H9 (cell line): ENCODE results near the gene SLC39A12. TPM values are rescaled to one million over a fixed set of nuclear protein-coding genes. Genes with fewer than 3 reads are reported as not detected.
A peak's percentile ranks its signal among the peaks of the same experiment; 100 is the strongest.

ENCODE experiments used
- DNase-seq: peaks from one replicate; pipeline ENCODE4 v3.0.0-alpha.2; 2017
- H2AFZ ChIP-seq: one replicate; pipeline ENCODE4 v1.6.1; 2013; ENCODE audit warnings: mild to moderate bottlenecking, low read length, control low read depth, moderate library complexity
- H2AK5ac ChIP-seq: 2 replicates; pipeline ENCODE4 v1.6.1; 2013; ENCODE audit warnings: low read length, control low read depth, mixed read lengths; ENCODE audit not compliant: insufficient read length
- H2BK120ac ChIP-seq: one replicate; pipeline ENCODE4 v1.6.1; 2013; ENCODE audit warnings: low read depth, mild to moderate bottlenecking, low read length, control low read depth, inconsistent platforms; ENCODE audit not compliant: poor library complexity, severe bottlenecking
- H2BK12ac ChIP-seq: 2 replicates; pipeline ENCODE4 v1.6.1; 2013; ENCODE audit warnings: low read length, control low read depth, mixed read lengths, low read depth; ENCODE audit not compliant: insufficient read length
- H2BK15ac ChIP-seq: 2 replicates; pipeline ENCODE4 v1.6.1; 2013; ENCODE audit warnings: low read depth, low read length, control low read depth
- H2BK20ac ChIP-seq: one replicate; pipeline ENCODE4 v1.6.1; 2013; ENCODE audit warnings: low read depth, mild to moderate bottlenecking, low read length, control low read depth, inconsistent platforms; ENCODE audit not compliant: poor library complexity, severe bottlenecking
- H2BK5ac ChIP-seq: 2 replicates; pipeline ENCODE4 v1.6.1; 2013; ENCODE audit warnings: low read length, control low read depth, mixed read lengths; ENCODE audit not compliant: insufficient read length
- H3K14ac ChIP-seq: 2 replicates; pipeline ENCODE4 v1.6.1; 2013; ENCODE audit warnings: low read length, control low read depth; ENCODE audit not compliant: insufficient read depth
- H3K18ac ChIP-seq: 2 replicates; pipeline ENCODE4 v1.6.1; 2013; ENCODE audit warnings: low read depth, mild to moderate bottlenecking, mixed read lengths, low read length, control low read depth; ENCODE audit not compliant: insufficient read length
- H3K23ac ChIP-seq: 2 replicates; pipeline ENCODE4 v1.6.1; 2013; ENCODE audit warnings: low read length, control low read depth, mixed read lengths, low read depth; ENCODE audit not compliant: insufficient read length
- H3K23me2 ChIP-seq: 2 replicates; pipeline ENCODE4 v1.6.1; 2013; ENCODE audit warnings: low read depth, mild to moderate bottlenecking, mixed read lengths, low read length, control low read depth; ENCODE audit not compliant: insufficient read length, poor library complexity, severe bottlenecking
- H3K27ac ChIP-seq: 2 replicates; pipeline ENCODE4 v1.5.1; 2013; ENCODE audit warnings: low read length, control low read depth, mixed read lengths, low read depth; ENCODE audit not compliant: insufficient read length
- H3K27me3 ChIP-seq: 2 replicates; pipeline ENCODE4 v1.6.1; 2013; ENCODE audit warnings: low read length, control low read depth, inconsistent platforms; ENCODE audit not compliant: insufficient read depth
- H3K4ac ChIP-seq: 2 replicates; pipeline ENCODE4 v1.6.1; 2013; ENCODE audit warnings: low read depth, mild to moderate bottlenecking, control low read depth, inconsistent platforms, low read length, moderate library complexity
- H3K4me1 ChIP-seq: 2 replicates; pipeline ENCODE4 v1.6.1; 2013; ENCODE audit warnings: low read length, control low read depth, inconsistent platforms; ENCODE audit not compliant: insufficient read depth
- H3K4me2 ChIP-seq: 2 replicates; pipeline ENCODE4 v1.6.1; 2013; ENCODE audit warnings: low read length, control low read depth, mixed read lengths; ENCODE audit not compliant: insufficient read length, insufficient read depth
- H3K56ac ChIP-seq: 2 replicates; pipeline ENCODE4 v1.6.1; 2013; ENCODE audit warnings: low read depth, mild to moderate bottlenecking, mixed read lengths, low read length, control low read depth; ENCODE audit not compliant: insufficient read length
- H3K79me1 ChIP-seq: 2 replicates; pipeline ENCODE4 v1.6.1; 2013; ENCODE audit warnings: low read depth, mild to moderate bottlenecking, moderate library complexity, low read length, control low read depth, inconsistent platforms; ENCODE audit not compliant: insufficient read depth, poor library complexity, severe bottlenecking
- H3K79me2 ChIP-seq: 2 replicates; pipeline ENCODE4 v1.6.1; 2013; ENCODE audit warnings: low read length, control low read depth, inconsistent platforms; ENCODE audit not compliant: insufficient read depth
- H3K9ac ChIP-seq: 2 replicates; pipeline ENCODE4 v1.6.1; 2013; ENCODE audit warnings: low read length, control low read depth, mixed read lengths; ENCODE audit not compliant: insufficient read length; ENCODE audit errors: extremely low read depth
- H3K9me3 ChIP-seq: one replicate; pipeline ENCODE4 v1.6.1; 2013; ENCODE audit warnings: low read depth, low read length, inconsistent platforms; ENCODE audit not compliant: control insufficient read depth
- H3T11ph ChIP-seq: one replicate; pipeline ENCODE4 v1.6.1; 2013; ENCODE audit warnings: mild to moderate bottlenecking, low read length, control low read depth, inconsistent platforms
- H4K20me1 ChIP-seq: one replicate; pipeline ENCODE4 v1.6.1; 2013; ENCODE audit not compliant: control insufficient read depth, insufficient read length, insufficient read depth
- H4K5ac ChIP-seq: 2 replicates; pipeline ENCODE4 v1.6.1; 2013; ENCODE audit warnings: low read depth, mild to moderate bottlenecking, mixed read lengths, low read length, control low read depth; ENCODE audit not compliant: insufficient read length
- H4K8ac ChIP-seq: replicated peaks from 2 replicates; pipeline ENCODE4 v1.6.1; 2013; ENCODE audit warnings: low read length, control low read depth, mixed read lengths, low read depth; ENCODE audit not compliant: insufficient read length
- H4K91ac ChIP-seq: 2 replicates; pipeline ENCODE4 v1.6.1; 2013; ENCODE audit warnings: low read depth, mild to moderate bottlenecking, moderate library complexity, mixed read lengths, low read length, control low read depth; ENCODE audit not compliant: insufficient read length
- H3K27ac Mint-ChIP-seq, 3 experiments: 2 replicates in 2 of 3; 3 replicates in 1 of 3; pipeline ENCODE4 v1.8.0; 2020 to 2021; ENCODE audit warnings: mixed read lengths in 3 of 3, mild to moderate bottlenecking in 1 of 3, moderate library complexity in 1 of 3
- H3K27me3 Mint-ChIP-seq: 2 replicates; pipeline ENCODE4 v1.8.0; 2021; ENCODE audit warnings: low read depth, mild to moderate bottlenecking, moderate library complexity, mixed read lengths
- H3K36me3 Mint-ChIP-seq, 3 experiments: 2 replicates in 2 of 3; 3 replicates in 1 of 3; pipeline ENCODE4 v1.8.0; 2020 to 2021; ENCODE audit warnings: low read depth in 3 of 3, mixed read lengths in 3 of 3; ENCODE audit not compliant: insufficient read depth in 1 of 3
- H3K4me1 Mint-ChIP-seq, 2 experiments: 2 replicates each; pipeline ENCODE4 v1.8.0; 2020; ENCODE audit warnings: mixed read lengths in 2 of 2
- H3K4me3 Mint-ChIP-seq, 2 experiments: 2 replicates in 1 of 2; 3 replicates in 1 of 2; pipeline ENCODE4 v1.8.0; 2020 to 2021; ENCODE audit warnings: mild to moderate bottlenecking in 2 of 2, mixed read lengths in 2 of 2, moderate library complexity in 1 of 2
- H3K9me3 Mint-ChIP-seq, 2 experiments: 2 replicates in 1 of 2; 3 replicates in 1 of 2; pipeline ENCODE4 v1.8.0; 2020; ENCODE audit warnings: mild to moderate bottlenecking in 2 of 2, mixed read lengths in 2 of 2, moderate library complexity in 1 of 2
- whole genome bisulfite sequencing: extraction: QIAGEN DNeasy Blood & Tissue Kit; methylation state at CpG from one replicate; pipeline ENCODE4 v1.1.7; 2013; ENCODE audit warnings: missing lambda C conversion rate, low lambda C conversion rate, mixed read lengths; ENCODE audit not compliant: insufficient read length; ENCODE audit errors: extremely low coverage; 5-methylcytosine and 5-hydroxymethylcytosine counted together
- total RNA-seq: library from RNA; stranded (reverse); gene quantifications from 2 replicates; pipeline ENCODE4 v1.2.1, GENCODE V29; 2021
- TF ChIP-seq, protein P1 (sequence below): fragments of 200-600 bp; sonication (generic); conservative IDR thresholded peaks from 3 replicates; pipeline ENCODE4 v1.8.0; 2021; ENCODE audit warnings: antibody characterized with exemption, mild to moderate bottlenecking

SLC39A12 gene
- total RNA-seq, 1 experiment from 2014 or later = not detected

GRCh38 chr10:17954861-17955260, 3.1 kb downstream of the SLC39A12 start:
- H2BK20ac ChIP-seq = no peak overlapping the region
- H2BK15ac ChIP-seq = no peak overlapping the region
- Mint-ChIP-seq H3K27ac (0 out of 7 replicates have a peak overlapping the region, but pooled peaks of 1 of the 3 experiments have one; percentile 53), H3K4me3 (no peak overlapping the region), H3K9me3 (peaks cover 3 to 5% of the 10 kb centered on the region in 2 experiments; a peak in 4 of 5 replicates), H3K4me1 (peaks cover 0 to 4% of the 10 kb centered on the region in 2 experiments; a peak in 2 of 4 replicates), H3K36me3 (peaks cover 0 to 3% (median 3%) of the 10 kb centered on the region in 3 experiments; a peak in 4 of 7 replicates), H3K27me3 (no peaks in the 10 kb centered on the region; the same call in 1 of the 2 replicates)
- H3K79me1 ChIP-seq = no peaks in the 10 kb centered on the region
- H3K79me2 ChIP-seq = no peaks in the 10 kb centered on the region
- no peak overlapping the region for H2AK5ac ChIP-seq
- DNase-seq = no peak
- H3K23me2 ChIP-seq = no peaks in the 10 kb centered on the region
- no peak overlapping the region for H2BK120ac ChIP-seq
- no peak overlapping the region for H3K23ac ChIP-seq
- no peak overlapping the region for H3K4ac ChIP-seq
- no peak overlapping the region for H4K5ac ChIP-seq
- H2BK5ac ChIP-seq = no peak overlapping the region
- no peaks in the 10 kb centered on the region for H3K4me1 ChIP-seq
- H3K9ac ChIP-seq = no peak overlapping the region
- no peaks in the 10 kb centered on the region for H3K27me3 ChIP-seq
- H3K27ac ChIP-seq = no peak overlapping the region
- no peaks in the 10 kb centered on the region for H3K9me3 ChIP-seq
- no peak overlapping the region for H2AFZ ChIP-seq
- no peaks in the 10 kb centered on the region for H4K20me1 ChIP-seq
- no peak overlapping the region for H3K56ac ChIP-seq
- TF ChIP-seq, protein P1, sequence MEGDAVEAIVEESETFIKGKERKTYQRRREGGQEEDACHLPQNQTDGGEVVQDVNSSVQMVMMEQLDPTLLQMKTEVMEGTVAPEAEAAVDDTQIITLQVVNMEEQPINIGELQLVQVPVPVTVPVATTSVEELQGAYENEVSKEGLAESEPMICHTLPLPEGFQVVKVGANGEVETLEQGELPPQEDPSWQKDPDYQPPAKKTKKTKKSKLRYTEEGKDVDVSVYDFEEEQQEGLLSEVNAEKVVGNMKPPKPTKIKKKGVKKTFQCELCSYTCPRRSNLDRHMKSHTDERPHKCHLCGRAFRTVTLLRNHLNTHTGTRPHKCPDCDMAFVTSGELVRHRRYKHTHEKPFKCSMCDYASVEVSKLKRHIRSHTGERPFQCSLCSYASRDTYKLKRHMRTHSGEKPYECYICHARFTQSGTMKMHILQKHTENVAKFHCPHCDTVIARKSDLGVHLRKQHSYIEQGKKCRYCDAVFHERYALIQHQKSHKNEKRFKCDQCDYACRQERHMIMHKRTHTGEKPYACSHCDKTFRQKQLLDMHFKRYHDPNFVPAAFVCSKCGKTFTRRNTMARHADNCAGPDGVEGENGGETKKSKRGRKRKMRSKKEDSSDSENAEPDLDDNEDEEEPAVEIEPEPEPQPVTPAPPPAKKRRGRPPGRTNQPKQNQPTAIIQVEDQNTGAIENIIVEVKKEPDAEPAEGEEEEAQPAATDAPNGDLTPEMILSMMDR = no peak
- WGBS = no CpG with 5 or more reads among the region's 2 CpGs
- H3K4me2 ChIP-seq = no peak overlapping the region
- no peak overlapping the region for H2BK12ac ChIP-seq
- no peak overlapping the region for H3K18ac ChIP-seq
- no peak overlapping the region for H4K8ac ChIP-seq
- H3K14ac ChIP-seq = no peak overlapping the region
- H4K91ac ChIP-seq = no peak overlapping the region
- H3T11ph ChIP-seq = no peak overlapping the region
